ENCODE data around the gene ISCU. TPM values are rescaled to one million over a fixed set of nuclear protein-coding genes. Genes with fewer than 3 reads are reported as not detected.
"Not testable (repeated sequence)": the region's sequence is repeated elsewhere in the genome, so short reads cannot be mapped to it uniquely, and the experiment has no call there.

ISCU gene
- total RNA-seq, 4 donors from 2014 or later: 105 to 148 (median 134) TPM

GRCh38 chr12:108547686-108548085, 14.7 kb upstream of the ISCU start:
- WGBS: 85% methylated on average over 9 of the region's 9 CpGs
- Histone ChIP-seq H3K4me1 (peaks cover 12% of the 10 kb centered on the region), H3K4me3 (no peak overlapping the region), H3K9me3 (no peaks in the 10 kb centered on the region), H3K27me3 (no peaks in the 10 kb centered on the region), H3K36me3 (peaks cover 50% of the 10 kb centered on the region), H3K27ac (no peak overlapping the region)
- no peak for DNase-seq (ENCODE audit: low spot score in 2 of 2)
- TF ChIP-seq EP300 (IDR thresholded peaks at IDR 0.05) (no peak), POLR2AphosphoS5 (IDR thresholded peaks at IDR 0.05) (no peak), POLR2A (IDR thresholded peaks at IDR 0.05) (no peak), CTCF (IDR thresholded peaks at IDR 0.05) (no peak)

- WGBS: 74% methylated on average over 7 of the region's 7 CpGs
- Histone ChIP-seq H3K9me3 (no peaks in the 10 kb centered on the region), H3K4me1 (peaks cover 21% of the 10 kb centered on the region), H3K27ac (no peak overlapping the region), H3K36me3 (peaks cover 39% of the 10 kb centered on the region), H3K4me3 (no peak overlapping the region), H3K27me3 (no peaks in the 10 kb centered on the region)
- TF ChIP-seq POLR2A (IDR thresholded peaks at IDR 0.05) (no peak), CTCF (IDR thresholded peaks at IDR 0.05) (no peak), EP300 (IDR thresholded peaks at IDR 0.05) (no peak), POLR2AphosphoS5 (IDR thresholded peaks at IDR 0.05) (no peak)
- DNase-seq (ENCODE audit: low spot score in 2 of 2): no peak
These were observed 13.4 kb upstream of the ISCU start for GRCh38 chr12:108548954-108549521.

GRCh38 chr12:108551535-108551934, 10.9 kb upstream of the ISCU start:
- Histone ChIP-seq H3K27me3 (no peaks in the 10 kb centered on the region), H3K9me3 (no peaks in the 10 kb centered on the region), H3K4me1 (peaks cover 34% of the 10 kb centered on the region), H3K36me3 (peaks cover 16% of the 10 kb centered on the region), H3K27ac (no peak overlapping the region), H3K4me3 (no peak overlapping the region)
- DNase-seq (ENCODE audit: low spot score in 2 of 2): no peak
- 66% methylated on average over 5 of the region's 5 CpGs for WGBS
- TF ChIP-seq POLR2AphosphoS5 (IDR thresholded peaks at IDR 0.05) (no peak), CTCF (IDR thresholded peaks at IDR 0.05) (no peak), POLR2A (IDR thresholded peaks at IDR 0.05) (no peak), EP300 (IDR thresholded peaks at IDR 0.05) (no peak)

- DNase-seq (ENCODE audit: low spot score in 2 of 2): no peak
- H3K27me3 ChIP-seq: no peaks in the 10 kb centered on the region
- peaks cover 54% of the 10 kb centered on the region for H3K4me1 ChIP-seq
- no peak for TF ChIP-seq POLR2AphosphoS5 (IDR thresholded peaks at IDR 0.05)
- no peak for TF ChIP-seq CTCF (IDR thresholded peaks at IDR 0.05)
- no peak for TF ChIP-seq EP300 (IDR thresholded peaks at IDR 0.05)
- no peak for TF ChIP-seq POLR2A (IDR thresholded peaks at IDR 0.05)
- no peak overlapping the region for H3K27ac ChIP-seq
- no peak overlapping the region for H3K4me3 ChIP-seq
- H3K36me3 ChIP-seq: no peaks in the 10 kb centered on the region
- 96% methylated on average over 5 of the region's 5 CpGs for WGBS
- no peaks in the 10 kb centered on the region for H3K9me3 ChIP-seq
These were observed 8.6 kb upstream of the ISCU start for GRCh38 chr12:108553799-108554198.

GRCh38 chr12:108555383-108555782, 7.0 kb upstream of the ISCU start:
- not testable (repeated sequence) for H3K4me3 ChIP-seq; H3K27ac ChIP-seq; H3K9me3 ChIP-seq; H3K27me3 ChIP-seq; H3K36me3 ChIP-seq; DNase-seq (ENCODE audit: low spot score in 2 of 2)
- 90% methylated on average over 9 of the region's 9 CpGs for WGBS
- peaks cover 70% of the 10 kb centered on the region for H3K4me1 ChIP-seq
